K562 (cell line): ENCODE measurements around the gene AMBRA1. TPM values are rescaled to one million over a fixed set of nuclear protein-coding genes. Genes with fewer than 3 reads are reported as not detected.

Experiments
- ATF7 ChIP-seq: fragments of 450-650 bp; IDR thresholded peaks from 2 replicates; pipeline ENCODE4 v1.7.1; 2014; ENCODE audit warnings: mild to moderate bottlenecking, moderate library complexity
- BMI1 ChIP-seq: fragments of 150-350 bp; IDR thresholded peaks from 2 replicates; pipeline ENCODE4 v1.6.1; 2014; ENCODE audit warnings: low read length
- IFI16 ChIP-seq: fragments of 250-450 bp; sonication (Bioruptor Pico); IDR thresholded peaks from 2 replicates; pipeline ENCODE4 v2.1.2; 2022; ENCODE audit warnings: mild to moderate bottlenecking, inconsistent platforms
- SIN3B ChIP-seq: fragments of 450-650 bp; IDR thresholded peaks from 2 replicates; pipeline ENCODE4 v1.6.1; 2017; ENCODE audit warnings: low read depth, mild to moderate bottlenecking, moderate library complexity
- ZBTB17 ChIP-seq: fragments of 450-650 bp; formaldehyde crosslinking; IDR thresholded peaks from 2 replicates; pipeline ENCODE4 v1.4.0; 2020; ENCODE audit warnings: mild to moderate bottlenecking
- ZNF3 ChIP-seq: fragments of 250-450 bp; sonication (Bioruptor Pico); IDR thresholded peaks from 2 replicates; pipeline ENCODE4 v1.5.0; 2021; ENCODE audit warnings: mild to moderate bottlenecking, moderate library complexity
- ZNF316 ChIP-seq: fragments of 450-650 bp; IDR thresholded peaks from 2 replicates; pipeline ENCODE4 v1.6.1; 2016
- ZNF766 ChIP-seq: fragments of 200-800 bp; sonication (Bioruptor generic); conservative IDR thresholded peaks from 2 replicates; pipeline ENCODE4 v1.6.1; 2016; ENCODE audit warnings: missing genetic modification characterization, missing compliant biosample characterization
- polyA plus RNA-seq, 8 experiments: library from polyadenylated mRNA; depleted of rRNA in 4 of 8; stranded (reverse) in 5 of 8; unstranded in 3 of 8; fragments of >200 nt; fragmentation: Nextera tagmentation in 2 of 8; fragmentation: Illumina TruSeq in 1 of 8; extraction: Ambion mirVana in 2 of 8; extraction: Trizol in 1 of 8; gene quantifications; 2 replicates each; pipeline versions ENCODE4 v1.2.1 to v1.2.3, GENCODE V29; 2011 to 2014; ENCODE audit warnings: inconsistent platforms in 1 of 8, missing spikeins in 1 of 8
- total RNA-seq, 7 experiments: library from RNA; depleted of rRNA in 6 of 7; stranded (reverse); fragments of >200 nt in 6 of 7; fragmentation: Illumina TruSeq in 2 of 7; extraction: Trizol in 2 of 7; gene quantifications; 2 replicates each; pipeline versions ENCODE4 v1.2.1 to v1.2.3, GENCODE V29; 2011 to 2021; ENCODE audit warnings: low replicate concordance in 1 of 7
- TF ChIP-seq, protein P1 (sequence below): fragments of 250-450 bp; sonication (Bioruptor Pico); IDR thresholded peaks from 2 replicates; pipeline ENCODE4 v1.5.0; 2020; ENCODE audit warnings: mild to moderate bottlenecking, borderline replicate concordance
- TF ChIP-seq, protein P2 (sequence below): fragments of 450-650 bp; IDR thresholded peaks from 2 replicates; pipeline ENCODE4 v1.6.1; 2016; ENCODE audit warnings: mild to moderate bottlenecking, moderate library complexity
- TF ChIP-seq, protein P3 (sequence below), 2 experiments: IDR thresholded peaks; 2 replicates each; pipeline ENCODE4 v1.6.1; 2011; ENCODE audit warnings: borderline replicate concordance in 1 of 2, control low read depth in 1 of 2, low read depth in 1 of 2, low read length in 1 of 2, mild to moderate bottlenecking in 1 of 2, mixed read lengths in 1 of 2, moderate library complexity in 1 of 2; ENCODE audit not compliant: insufficient read depth in 1 of 2, insufficient read length in 1 of 2, poor library complexity in 1 of 2, severe bottlenecking in 1 of 2; ENCODE audit errors: extremely low read depth in 1 of 2

The AMBRA1 gene
- total and polyA plus RNA-seq, 9 of the 15 experiments (the other 6 are each of a cell fraction or from before 2014, with no cell fraction given), result 0.15 to 24.5 (median 13.0) TPM

- TF ChIP-seq ZNF316 (no peak), ZNF766 (0 out of 2 replicates have a peak, but pooled peaks have one; percentile 31), ATF7 (peak; percentile 25; the same call in 1 of the 2 replicates), IFI16 (CRISPR knock-in tag) (no peak), BMI1 (no peak), ZBTB17 (CRISPR knock-in tag) (0 out of 2 replicates have a peak, but pooled peaks have one; percentile 30), SIN3B (peak; percentile 43; the same call in 1 of the 2 replicates), ZNF3 (CRISPR knock-in tag) (no peak)
- TF ChIP-seq, protein P1, sequence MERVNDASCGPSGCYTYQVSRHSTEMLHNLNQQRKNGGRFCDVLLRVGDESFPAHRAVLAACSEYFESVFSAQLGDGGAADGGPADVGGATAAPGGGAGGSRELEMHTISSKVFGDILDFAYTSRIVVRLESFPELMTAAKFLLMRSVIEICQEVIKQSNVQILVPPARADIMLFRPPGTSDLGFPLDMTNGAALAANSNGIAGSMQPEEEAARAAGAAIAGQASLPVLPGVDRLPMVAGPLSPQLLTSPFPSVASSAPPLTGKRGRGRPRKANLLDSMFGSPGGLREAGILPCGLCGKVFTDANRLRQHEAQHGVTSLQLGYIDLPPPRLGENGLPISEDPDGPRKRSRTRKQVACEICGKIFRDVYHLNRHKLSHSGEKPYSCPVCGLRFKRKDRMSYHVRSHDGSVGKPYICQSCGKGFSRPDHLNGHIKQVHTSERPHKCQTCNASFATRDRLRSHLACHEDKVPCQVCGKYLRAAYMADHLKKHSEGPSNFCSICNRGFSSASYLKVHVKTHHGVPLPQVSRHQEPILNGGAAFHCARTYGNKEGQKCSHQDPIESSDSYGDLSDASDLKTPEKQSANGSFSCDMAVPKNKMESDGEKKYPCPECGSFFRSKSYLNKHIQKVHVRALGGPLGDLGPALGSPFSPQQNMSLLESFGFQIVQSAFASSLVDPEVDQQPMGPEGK, result no peak
- TF ChIP-seq, protein P2, sequence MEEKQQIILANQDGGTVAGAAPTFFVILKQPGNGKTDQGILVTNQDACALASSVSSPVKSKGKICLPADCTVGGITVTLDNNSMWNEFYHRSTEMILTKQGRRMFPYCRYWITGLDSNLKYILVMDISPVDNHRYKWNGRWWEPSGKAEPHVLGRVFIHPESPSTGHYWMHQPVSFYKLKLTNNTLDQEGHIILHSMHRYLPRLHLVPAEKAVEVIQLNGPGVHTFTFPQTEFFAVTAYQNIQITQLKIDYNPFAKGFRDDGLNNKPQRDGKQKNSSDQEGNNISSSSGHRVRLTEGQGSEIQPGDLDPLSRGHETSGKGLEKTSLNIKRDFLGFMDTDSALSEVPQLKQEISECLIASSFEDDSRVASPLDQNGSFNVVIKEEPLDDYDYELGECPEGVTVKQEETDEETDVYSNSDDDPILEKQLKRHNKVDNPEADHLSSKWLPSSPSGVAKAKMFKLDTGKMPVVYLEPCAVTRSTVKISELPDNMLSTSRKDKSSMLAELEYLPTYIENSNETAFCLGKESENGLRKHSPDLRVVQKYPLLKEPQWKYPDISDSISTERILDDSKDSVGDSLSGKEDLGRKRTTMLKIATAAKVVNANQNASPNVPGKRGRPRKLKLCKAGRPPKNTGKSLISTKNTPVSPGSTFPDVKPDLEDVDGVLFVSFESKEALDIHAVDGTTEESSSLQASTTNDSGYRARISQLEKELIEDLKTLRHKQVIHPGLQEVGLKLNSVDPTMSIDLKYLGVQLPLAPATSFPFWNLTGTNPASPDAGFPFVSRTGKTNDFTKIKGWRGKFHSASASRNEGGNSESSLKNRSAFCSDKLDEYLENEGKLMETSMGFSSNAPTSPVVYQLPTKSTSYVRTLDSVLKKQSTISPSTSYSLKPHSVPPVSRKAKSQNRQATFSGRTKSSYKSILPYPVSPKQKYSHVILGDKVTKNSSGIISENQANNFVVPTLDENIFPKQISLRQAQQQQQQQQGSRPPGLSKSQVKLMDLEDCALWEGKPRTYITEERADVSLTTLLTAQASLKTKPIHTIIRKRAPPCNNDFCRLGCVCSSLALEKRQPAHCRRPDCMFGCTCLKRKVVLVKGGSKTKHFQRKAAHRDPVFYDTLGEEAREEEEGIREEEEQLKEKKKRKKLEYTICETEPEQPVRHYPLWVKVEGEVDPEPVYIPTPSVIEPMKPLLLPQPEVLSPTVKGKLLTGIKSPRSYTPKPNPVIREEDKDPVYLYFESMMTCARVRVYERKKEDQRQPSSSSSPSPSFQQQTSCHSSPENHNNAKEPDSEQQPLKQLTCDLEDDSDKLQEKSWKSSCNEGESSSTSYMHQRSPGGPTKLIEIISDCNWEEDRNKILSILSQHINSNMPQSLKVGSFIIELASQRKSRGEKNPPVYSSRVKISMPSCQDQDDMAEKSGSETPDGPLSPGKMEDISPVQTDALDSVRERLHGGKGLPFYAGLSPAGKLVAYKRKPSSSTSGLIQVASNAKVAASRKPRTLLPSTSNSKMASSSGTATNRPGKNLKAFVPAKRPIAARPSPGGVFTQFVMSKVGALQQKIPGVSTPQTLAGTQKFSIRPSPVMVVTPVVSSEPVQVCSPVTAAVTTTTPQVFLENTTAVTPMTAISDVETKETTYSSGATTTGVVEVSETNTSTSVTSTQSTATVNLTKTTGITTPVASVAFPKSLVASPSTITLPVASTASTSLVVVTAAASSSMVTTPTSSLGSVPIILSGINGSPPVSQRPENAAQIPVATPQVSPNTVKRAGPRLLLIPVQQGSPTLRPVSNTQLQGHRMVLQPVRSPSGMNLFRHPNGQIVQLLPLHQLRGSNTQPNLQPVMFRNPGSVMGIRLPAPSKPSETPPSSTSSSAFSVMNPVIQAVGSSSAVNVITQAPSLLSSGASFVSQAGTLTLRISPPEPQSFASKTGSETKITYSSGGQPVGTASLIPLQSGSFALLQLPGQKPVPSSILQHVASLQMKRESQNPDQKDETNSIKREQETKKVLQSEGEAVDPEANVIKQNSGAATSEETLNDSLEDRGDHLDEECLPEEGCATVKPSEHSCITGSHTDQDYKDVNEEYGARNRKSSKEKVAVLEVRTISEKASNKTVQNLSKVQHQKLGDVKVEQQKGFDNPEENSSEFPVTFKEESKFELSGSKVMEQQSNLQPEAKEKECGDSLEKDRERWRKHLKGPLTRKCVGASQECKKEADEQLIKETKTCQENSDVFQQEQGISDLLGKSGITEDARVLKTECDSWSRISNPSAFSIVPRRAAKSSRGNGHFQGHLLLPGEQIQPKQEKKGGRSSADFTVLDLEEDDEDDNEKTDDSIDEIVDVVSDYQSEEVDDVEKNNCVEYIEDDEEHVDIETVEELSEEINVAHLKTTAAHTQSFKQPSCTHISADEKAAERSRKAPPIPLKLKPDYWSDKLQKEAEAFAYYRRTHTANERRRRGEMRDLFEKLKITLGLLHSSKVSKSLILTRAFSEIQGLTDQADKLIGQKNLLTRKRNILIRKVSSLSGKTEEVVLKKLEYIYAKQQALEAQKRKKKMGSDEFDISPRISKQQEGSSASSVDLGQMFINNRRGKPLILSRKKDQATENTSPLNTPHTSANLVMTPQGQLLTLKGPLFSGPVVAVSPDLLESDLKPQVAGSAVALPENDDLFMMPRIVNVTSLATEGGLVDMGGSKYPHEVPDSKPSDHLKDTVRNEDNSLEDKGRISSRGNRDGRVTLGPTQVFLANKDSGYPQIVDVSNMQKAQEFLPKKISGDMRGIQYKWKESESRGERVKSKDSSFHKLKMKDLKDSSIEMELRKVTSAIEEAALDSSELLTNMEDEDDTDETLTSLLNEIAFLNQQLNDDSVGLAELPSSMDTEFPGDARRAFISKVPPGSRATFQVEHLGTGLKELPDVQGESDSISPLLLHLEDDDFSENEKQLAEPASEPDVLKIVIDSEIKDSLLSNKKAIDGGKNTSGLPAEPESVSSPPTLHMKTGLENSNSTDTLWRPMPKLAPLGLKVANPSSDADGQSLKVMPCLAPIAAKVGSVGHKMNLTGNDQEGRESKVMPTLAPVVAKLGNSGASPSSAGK, result peak; percentile 59; the same call in 1 of the 2 replicates
- TF ChIP-seq, protein P3, sequence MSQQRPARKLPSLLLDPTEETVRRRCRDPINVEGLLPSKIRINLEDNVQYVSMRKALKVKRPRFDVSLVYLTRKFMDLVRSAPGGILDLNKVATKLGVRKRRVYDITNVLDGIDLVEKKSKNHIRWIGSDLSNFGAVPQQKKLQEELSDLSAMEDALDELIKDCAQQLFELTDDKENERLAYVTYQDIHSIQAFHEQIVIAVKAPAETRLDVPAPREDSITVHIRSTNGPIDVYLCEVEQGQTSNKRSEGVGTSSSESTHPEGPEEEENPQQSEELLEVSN (IDR thresholded peaks at IDR 0.05; ENCODE audit: borderline replicate concordance in 1 of 2, extremely low read depth in 1 of 2, insufficient read depth in 1 of 2, insufficient read length in 1 of 2, low read depth in 1 of 2, low read length in 1 of 2, poor library complexity in 1 of 2, severe bottlenecking in 1 of 2), result peak in 1 of 2 experiments; percentile 41
These were observed 232.3 kb downstream of the AMBRA1 start (continued) for GRCh38 chr11:46361283-46362155.
